CD14-positive monocyte (primary cell): ENCODE data around the gene PLD6. TPM values are rescaled to one million over a fixed set of nuclear protein-coding genes. Genes with fewer than 3 reads are reported as not detected.
"Not testable (repeated sequence)": the region's sequence is repeated elsewhere in the genome, so short reads cannot be mapped to it uniquely, and the experiment has no call there.

Experiments used
- DNase-seq, 3 donors: peaks; one replicate each; pipeline ENCODE4 v3.0.0-alpha.2; 2011 to 2022
- H2AFZ ChIP-seq: 2 replicates; pipeline ENCODE4 v1.6.0; 2012; ENCODE audit warnings: mild to moderate bottlenecking, low read depth, low read length, inconsistent platforms; ENCODE audit not compliant: insufficient read depth, poor library complexity, severe bottlenecking
- H3K27ac ChIP-seq, 2 donors: 1 replicate in 1 of 2; 2 replicates in 1 of 2; pipeline ENCODE4 v1.5.1; 2012 to 2013; ENCODE audit warnings: low read length in 2 of 2, control low read depth in 1 of 2, inconsistent platforms in 1 of 2, low read depth in 1 of 2, mild to moderate bottlenecking in 1 of 2
- H3K27me3 ChIP-seq, 2 donors: one replicate each; pipeline versions ENCODE4 v1.6.0 to v1.6.1; 2011 to 2013; ENCODE audit warnings: low read length in 2 of 2; ENCODE audit not compliant: control insufficient read depth in 2 of 2, insufficient read depth in 2 of 2
- H3K36me3 ChIP-seq, 2 donors: replicated peaks in 1 of 2; 1 replicate in 1 of 2; 2 replicates in 1 of 2; pipeline versions ENCODE4 v1.5.1 to v1.6.1; 2012 to 2013; ENCODE audit warnings: low read length in 2 of 2, control low read depth in 1 of 2, inconsistent platforms in 1 of 2, mild to moderate bottlenecking in 1 of 2; ENCODE audit not compliant: insufficient read depth in 2 of 2, control insufficient read depth in 1 of 2
- H3K4me1 ChIP-seq, 2 donors: 1 replicate in 1 of 2; 2 replicates in 1 of 2; pipeline versions ENCODE4 v1.5.1 to v1.6.1; 2012 to 2013; ENCODE audit warnings: low read length in 2 of 2, control low read depth in 1 of 2, inconsistent platforms in 1 of 2, mild to moderate bottlenecking in 1 of 2, moderate library complexity in 1 of 2; ENCODE audit not compliant: insufficient read depth in 2 of 2, control insufficient read depth in 1 of 2
- H3K4me2 ChIP-seq: replicated peaks from 2 replicates; pipeline ENCODE3; 2012; ENCODE audit warnings: low read length, moderate library complexity, mild to moderate bottlenecking; ENCODE audit not compliant: poor library complexity, severe bottlenecking; ENCODE audit errors: extremely low read depth
- H3K4me3 ChIP-seq, 3 experiments: fragments of 200-600 bp in 1 of 3; sonication (generic) in 1 of 3; replicated peaks in 1 of 3; 1 replicate in 2 of 3; 2 replicates in 1 of 3; pipeline ENCODE4 v1.5.1; 2011 to 2013; ENCODE audit warnings: low read length in 3 of 3, mild to moderate bottlenecking in 3 of 3, control low read depth in 2 of 3, low read depth in 2 of 3, inconsistent platforms in 1 of 3, moderate library complexity in 1 of 3
- H3K79me2 ChIP-seq: 2 replicates; pipeline ENCODE4 v1.6.0; 2012; ENCODE audit warnings: mild to moderate bottlenecking, control low read depth, inconsistent platforms, low read length, moderate library complexity; ENCODE audit not compliant: insufficient read depth
- H3K9ac ChIP-seq: 2 replicates; pipeline ENCODE4 v1.6.0; 2017; ENCODE audit warnings: low read length, mild to moderate bottlenecking; ENCODE audit not compliant: insufficient read depth, poor library complexity, severe bottlenecking
- H3K9me3 ChIP-seq, 2 donors: replicated peaks in 1 of 2; 1 replicate in 1 of 2; 2 replicates in 1 of 2; pipeline versions ENCODE4 v1.5.1 to v1.6.1; 2012 to 2013; ENCODE audit warnings: low read length in 2 of 2, control low read depth in 1 of 2; ENCODE audit not compliant: control insufficient read depth in 1 of 2, insufficient read depth in 1 of 2
- H4K20me1 ChIP-seq: 2 replicates; pipeline ENCODE4 v1.6.0; 2012; ENCODE audit warnings: mild to moderate bottlenecking, low read length, control low read depth, moderate library complexity; ENCODE audit not compliant: insufficient read depth
- H3K27ac Mint-ChIP-seq, 7 donors: one replicate each; pipeline ENCODE4 v1.8.0; 2020; ENCODE audit warnings: mild to moderate bottlenecking in 7 of 7, mixed read lengths in 7 of 7, moderate library complexity in 6 of 7, inconsistent platforms in 2 of 7
- H3K27me3 Mint-ChIP-seq, 3 donors: one replicate each; pipeline ENCODE4 v1.8.0; 2021 to 2022; ENCODE audit warnings: low read depth in 3 of 3, mild to moderate bottlenecking in 3 of 3, mixed read lengths in 3 of 3, moderate library complexity in 3 of 3, inconsistent platforms in 1 of 3
- H3K36me3 Mint-ChIP-seq, 2 donors: one replicate each; pipeline ENCODE4 v1.8.0; 2020; ENCODE audit warnings: mixed read lengths in 2 of 2, inconsistent platforms in 1 of 2, mild to moderate bottlenecking in 1 of 2
- H3K4me1 Mint-ChIP-seq: one replicate; pipeline ENCODE4 v1.8.0; 2020; ENCODE audit warnings: mild to moderate bottlenecking, mixed read lengths
- H3K4me3 Mint-ChIP-seq, 2 donors: one replicate each; pipeline ENCODE4 v1.8.0; 2020; ENCODE audit warnings: mild to moderate bottlenecking in 2 of 2, mixed read lengths in 2 of 2, moderate library complexity in 1 of 2
- H3K9me3 Mint-ChIP-seq, 7 donors: one replicate each; pipeline ENCODE4 v1.8.0; 2020 to 2022; ENCODE audit warnings: mixed read lengths in 7 of 7, mild to moderate bottlenecking in 6 of 7, moderate library complexity in 6 of 7, inconsistent platforms in 2 of 7
- WGBS: methylation state at CpG from one replicate; pipeline ENCODE4 v1.1.5; 2013; ENCODE audit warnings: missing lambda C conversion rate; ENCODE audit not compliant: insufficient coverage; 5-methylcytosine and 5-hydroxymethylcytosine counted together
- intact Hi-C, 2 donors: fragments of 100-400 bp; cut with micrococcal nuclease; formaldehyde crosslinking; loops; one replicate each; pipeline versions ENCODE4 v1.15.0 to v1.15.1; 2023
- polyA plus RNA-seq, 3 donors: library from polyadenylated mRNA; depleted of rRNA in 1 of 3; unstranded in 2 of 3; stranded (reverse) in 1 of 3; fragments of 300-500 nt in 2 of 3; fragments of >200 nt in 1 of 3; fragmentation: Illumina TruSeq in 2 of 3; gene quantifications; 1 replicate in 2 of 3; 2 replicates in 1 of 3; pipeline ENCODE4 v1.2.3, GENCODE V29; 2012 to 2021
- TF ChIP-seq, protein P1 (sequence below): fragments of 200-600 bp; IDR thresholded peaks from one replicate; pipeline ENCODE4 v1.8.0; 2022; ENCODE audit warnings: antibody characterized with exemption, mild to moderate bottlenecking

PLD6 gene
- polyA plus RNA-seq, 3 donors: 0.16 to 0.76 (median 0.50) TPM

DNA sequence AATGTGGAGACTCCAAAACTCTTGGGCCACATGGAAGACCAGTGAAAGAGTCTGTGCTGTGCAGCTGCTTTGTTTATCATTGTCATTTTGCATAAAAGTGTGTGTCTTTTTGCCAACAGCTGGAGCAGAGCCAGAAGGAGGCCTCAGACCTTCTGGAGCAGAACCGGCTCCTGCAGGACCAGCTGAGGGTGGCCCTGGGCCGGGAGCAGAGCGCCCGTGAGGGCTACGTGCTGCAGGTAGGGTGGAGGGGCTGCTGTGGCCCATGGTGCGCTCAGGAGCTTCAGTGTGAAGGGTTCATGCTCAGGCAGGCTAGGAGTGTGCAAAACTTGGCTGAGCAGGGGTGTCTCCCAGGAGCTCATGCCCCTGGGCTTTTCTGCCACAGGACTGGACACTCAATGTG is 45.0 kb downstream of the PLD6 start:
- intact Hi-C loops: no loop called here
- DNase-seq: no peak
- Histone ChIP-seq H3K36me3 (peaks cover 79 to 100% of the 10 kb centered on the region in 2 donors), H3K27me3 (no peaks in the 10 kb centered on the region), H2AFZ (no peak overlapping the region), H3K27ac (no peak overlapping the region), H3K4me3 (no peak overlapping the region), H3K9me3 (no peaks in the 10 kb centered on the region), H3K4me2 (no peak overlapping the region), H3K79me2 (no peaks in the 10 kb centered on the region), H3K9ac (no peak overlapping the region), H4K20me1 (no peaks in the 10 kb centered on the region), H3K4me1 (no peaks in the 10 kb centered on the region)
- H3K4me3 Mint-ChIP-seq: no peak overlapping the region
- TF ChIP-seq, protein P1, sequence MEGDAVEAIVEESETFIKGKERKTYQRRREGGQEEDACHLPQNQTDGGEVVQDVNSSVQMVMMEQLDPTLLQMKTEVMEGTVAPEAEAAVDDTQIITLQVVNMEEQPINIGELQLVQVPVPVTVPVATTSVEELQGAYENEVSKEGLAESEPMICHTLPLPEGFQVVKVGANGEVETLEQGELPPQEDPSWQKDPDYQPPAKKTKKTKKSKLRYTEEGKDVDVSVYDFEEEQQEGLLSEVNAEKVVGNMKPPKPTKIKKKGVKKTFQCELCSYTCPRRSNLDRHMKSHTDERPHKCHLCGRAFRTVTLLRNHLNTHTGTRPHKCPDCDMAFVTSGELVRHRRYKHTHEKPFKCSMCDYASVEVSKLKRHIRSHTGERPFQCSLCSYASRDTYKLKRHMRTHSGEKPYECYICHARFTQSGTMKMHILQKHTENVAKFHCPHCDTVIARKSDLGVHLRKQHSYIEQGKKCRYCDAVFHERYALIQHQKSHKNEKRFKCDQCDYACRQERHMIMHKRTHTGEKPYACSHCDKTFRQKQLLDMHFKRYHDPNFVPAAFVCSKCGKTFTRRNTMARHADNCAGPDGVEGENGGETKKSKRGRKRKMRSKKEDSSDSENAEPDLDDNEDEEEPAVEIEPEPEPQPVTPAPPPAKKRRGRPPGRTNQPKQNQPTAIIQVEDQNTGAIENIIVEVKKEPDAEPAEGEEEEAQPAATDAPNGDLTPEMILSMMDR: no peak
- peaks cover 86 to 97% of the 10 kb centered on the region in 2 donors for H3K36me3 Mint-ChIP-seq
- no peaks in the 10 kb centered on the region for H3K4me1 Mint-ChIP-seq
- 100% methylated on average over 6 of the region's 6 CpGs for WGBS
- H3K27ac Mint-ChIP-seq: peak overlapping the region in 1 of 7 donors; percentile 41
- H3K27me3 Mint-ChIP-seq: peaks cover 0 to 3% (median 2%) of the 10 kb centered on the region in 3 donors
- H3K9me3 Mint-ChIP-seq: no peaks in the 10 kb centered on the region

DNA sequence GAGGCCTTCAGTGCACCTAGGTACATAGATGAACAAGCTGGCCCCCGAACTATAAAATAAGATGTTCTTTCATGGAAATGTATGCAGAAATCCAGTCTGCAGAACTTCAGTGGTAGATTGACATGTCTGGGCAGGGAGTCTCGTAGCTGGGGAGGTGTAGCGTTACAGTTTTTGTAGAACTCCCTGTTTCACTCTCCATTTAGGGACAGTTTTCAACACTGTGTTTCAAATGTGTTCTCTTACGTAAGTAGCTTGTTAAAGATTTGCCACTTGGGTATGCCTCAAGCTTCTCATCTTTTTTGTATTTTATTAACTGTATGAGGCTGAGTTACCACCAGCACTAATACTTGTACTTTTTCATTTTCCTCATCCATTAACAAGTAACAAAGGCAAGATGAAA is 46.6 kb downstream of the PLD6 start:
- H3K4me1 ChIP-seq: no peaks in the 10 kb centered on the region
- H3K4me3 Mint-ChIP-seq: no peak overlapping the region
- H3K27ac Mint-ChIP-seq: no peak overlapping the region
- no peak overlapping the region for H3K27ac ChIP-seq
- no peak for DNase-seq
- H3K36me3 ChIP-seq: peaks cover 79 to 100% of the 10 kb centered on the region in 2 donors
- intact Hi-C loops: no loop called here
- no peaks in the 10 kb centered on the region for H3K9me3 ChIP-seq
- peaks cover 0 to 3% (median 3%) of the 10 kb centered on the region in 3 donors for H3K27me3 Mint-ChIP-seq
- no peak overlapping the region for H2AFZ ChIP-seq
- no peaks in the 10 kb centered on the region for H3K27me3 ChIP-seq
- no peaks in the 10 kb centered on the region for H3K79me2 ChIP-seq
- no peaks in the 10 kb centered on the region for H3K9me3 Mint-ChIP-seq
- no peak overlapping the region for H3K4me3 ChIP-seq
- H3K9ac ChIP-seq: no peak overlapping the region
- TF ChIP-seq, protein P1: no peak
- H3K4me1 Mint-ChIP-seq: no peaks in the 10 kb centered on the region
- H4K20me1 ChIP-seq: no peaks in the 10 kb centered on the region
- 100% methylated on average over 1 of the region's 4 CpGs for WGBS
- no peak overlapping the region for H3K4me2 ChIP-seq
- H3K36me3 Mint-ChIP-seq: peaks cover 84 to 97% of the 10 kb centered on the region in 2 donors

DNA sequence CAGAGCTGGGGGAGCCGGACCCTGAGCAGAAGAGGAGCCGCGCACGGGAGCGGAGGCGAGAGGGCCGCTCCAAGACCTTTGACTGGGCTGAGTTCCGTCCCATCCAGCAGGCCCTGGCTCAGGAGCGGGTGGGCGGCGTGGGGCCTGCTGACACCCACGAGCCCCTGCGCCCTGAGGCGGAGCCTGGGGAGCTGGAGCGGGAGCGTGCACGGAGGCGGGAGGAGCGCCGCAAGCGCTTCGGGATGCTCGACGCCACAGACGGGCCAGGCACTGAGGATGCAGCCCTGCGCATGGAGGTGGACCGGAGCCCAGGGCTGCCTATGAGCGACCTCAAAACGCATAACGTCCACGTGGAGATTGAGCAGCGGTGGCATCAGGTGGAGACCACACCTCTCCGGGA is 47.6 kb downstream of the PLD6 start:
- H3K27me3 Mint-ChIP-seq, H2AFZ ChIP-seq, H3K4me3 ChIP-seq, H3K9me3 Mint-ChIP-seq, DNase-seq, H3K4me2 ChIP-seq, H3K9me3 ChIP-seq, H3K4me1 ChIP-seq, H3K9ac ChIP-seq, H3K27ac ChIP-seq, intact Hi-C loops, H3K27ac Mint-ChIP-seq, H3K27me3 ChIP-seq, H4K20me1 ChIP-seq, H3K4me1 Mint-ChIP-seq, H3K4me3 Mint-ChIP-seq, H3K79me2 ChIP-seq: not testable (repeated sequence)
- peaks cover 79 to 100% of the 10 kb centered on the region in 2 donors for H3K36me3 ChIP-seq
- H3K36me3 Mint-ChIP-seq: peaks cover 85 to 97% of the 10 kb centered on the region in 2 donors
- WGBS: 97% methylated on average over 33 of the region's 33 CpGs
